Panc1 (cell line): ENCODE data around the gene LINC00632.
"Not testable (repeated sequence)": the region's sequence is repeated elsewhere in the genome, so short reads cannot be mapped to it uniquely, and the experiment has no call there.

Source experiments
- CTCF ChIP-seq: fragments of 450-650 bp; IDR thresholded peaks from 2 replicates; pipeline ENCODE4 v1.5.1; 2017; ENCODE audit warnings: mild to moderate bottlenecking
- REST ChIP-seq, 2 experiments: IDR thresholded peaks; 2 replicates each; pipeline ENCODE4 v1.6.1; 2011 to 2012; ENCODE audit warnings: low read depth in 2 of 2, control low read depth in 1 of 2, low read length in 1 of 2, mild to moderate bottlenecking in 1 of 2, moderate library complexity in 1 of 2; ENCODE audit not compliant: insufficient read depth in 1 of 2

- TF ChIP-seq REST (IDR thresholded peaks at IDR 0.05; ENCODE audit: insufficient read depth in 1 of 2, low read depth in 2 of 2, low read length in 1 of 2); CTCF: not testable (repeated sequence)
Measured at GRCh38 chrX:140691596-140691995, 18.0 kb upstream of the LINC00632 start.
